CD4-positive, alpha-beta T cell treated with Interleukin-15 for 1 hour (primary cell): Measurements from ENCODE around the gene MLC1.
A peak's percentile ranks its signal among the peaks of the same experiment; 100 is the strongest.

ENCODE experiments used
- DNase-seq: peaks from one replicate; pipeline ENCODE4 v3.0.0-alpha.2; 2020

Gene MLC1

GRCh38 chr22:50014053-50014501 is 71.1 kb downstream of the MLC1 start:
- DNase-seq = no peak

GRCh38 chr22:50012211-50013181 is 72.7 kb downstream of the MLC1 start, which contains the start of gene IL17REL:
Gene IL17REL, minus strand, starts transcription at chr22:50012765. Its CDS starts 119 bp downstream, at chr22:50012646.
- DNase-seq = no peak

GRCh38 chr22:50011447-50012210 is 73.6 kb downstream of the MLC1 start:
- DNase-seq = no peak

GRCh38 chr22:50010676-50011446 is 74.4 kb downstream of the MLC1 start:
- peak; percentile 82 for DNase-seq

GRCh38 chr22:50009765-50010675 is 75.2 kb downstream of the MLC1 start:
- DNase-seq = no peak
